ENCODE data around the gene DPP6.
"Not testable (repeated sequence)": the region's sequence is repeated elsewhere in the genome, so short reads cannot be mapped to it uniquely, and the experiment has no call there.

- not testable (repeated sequence) for TF ChIP-seq CTCF (optimal IDR thresholded peaks at IDR 0.05 in 1 of 3, IDR thresholded peaks at IDR 0.05 in 1 of 3, conservative IDR thresholded peaks at IDR 0.05 in 1 of 3; ENCODE audit: extremely low read depth in 1 of 3, insufficient read depth in 2 of 3, low read length in 3 of 3); EZH2 (IDR thresholded peaks at IDR 0.05; ENCODE audit: low read length)
Measured at GRCh38 chr7:154080249-154080648, 28.1 kb downstream of the DPP6 start.

Measured in keratinocyte (primary cell).